ENCODE results near the gene YWHAB. TPM values are rescaled to one million over a fixed set of nuclear protein-coding genes. Genes with fewer than 3 reads are reported as not detected.

YWHAB gene
- total RNA-seq, 1 experiment from 2014 or later: 224 TPM

DNA sequence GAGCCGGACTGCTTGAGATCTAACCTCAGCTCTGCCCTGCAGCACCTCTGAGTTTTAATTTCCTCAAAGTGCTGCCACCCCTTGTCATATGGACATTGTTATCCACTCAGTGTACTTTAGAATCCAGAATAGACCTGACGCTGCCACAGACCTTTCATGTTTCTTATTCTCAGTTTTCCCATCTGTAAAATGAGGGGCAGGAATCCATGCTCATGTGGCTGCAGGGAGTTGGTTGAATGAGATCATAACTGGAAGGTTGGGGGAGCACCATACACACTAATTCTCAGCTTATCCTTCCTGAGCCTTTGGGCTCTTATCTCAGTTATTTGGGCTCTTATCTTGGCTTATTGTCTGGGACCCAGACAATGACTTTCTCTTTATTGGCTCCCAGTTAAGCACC, 26.7 kb downstream of the YWHAB start:
- Histone ChIP-seq H3K36me3 (ENCODE audit: insufficient read depth, low read length, poor library complexity, severe bottlenecking) (peaks cover 25% of the 10 kb centered on the region), H3K4me1 (ENCODE audit: insufficient read depth, low read length, poor library complexity, severe bottlenecking) (no peaks in the 10 kb centered on the region), H3K27me3 (replicated peaks; ENCODE audit: insufficient read depth, low read depth, low read length, poor library complexity) (no peaks in the 10 kb centered on the region), H3K27ac (ENCODE audit: low read depth, low read length, poor library complexity, severe bottlenecking) (no peak overlapping the region), H3K4me3 (ENCODE audit: low read depth, low read length, poor library complexity, severe bottlenecking) (no peak overlapping the region), H3K9me3 (ENCODE audit: low read depth, low read length, poor library complexity, severe bottlenecking) (no peaks in the 10 kb centered on the region)
- no peak for DNase-seq (ENCODE audit: low spot score)
- ChIA-PET CTCF (no interaction called here), POLR2A (ENCODE audit: low non-redundant PET) (no interaction called here)
- BruUV-seq (replicated peaks): no TSS peak
- TF ChIP-seq, protein P1, sequence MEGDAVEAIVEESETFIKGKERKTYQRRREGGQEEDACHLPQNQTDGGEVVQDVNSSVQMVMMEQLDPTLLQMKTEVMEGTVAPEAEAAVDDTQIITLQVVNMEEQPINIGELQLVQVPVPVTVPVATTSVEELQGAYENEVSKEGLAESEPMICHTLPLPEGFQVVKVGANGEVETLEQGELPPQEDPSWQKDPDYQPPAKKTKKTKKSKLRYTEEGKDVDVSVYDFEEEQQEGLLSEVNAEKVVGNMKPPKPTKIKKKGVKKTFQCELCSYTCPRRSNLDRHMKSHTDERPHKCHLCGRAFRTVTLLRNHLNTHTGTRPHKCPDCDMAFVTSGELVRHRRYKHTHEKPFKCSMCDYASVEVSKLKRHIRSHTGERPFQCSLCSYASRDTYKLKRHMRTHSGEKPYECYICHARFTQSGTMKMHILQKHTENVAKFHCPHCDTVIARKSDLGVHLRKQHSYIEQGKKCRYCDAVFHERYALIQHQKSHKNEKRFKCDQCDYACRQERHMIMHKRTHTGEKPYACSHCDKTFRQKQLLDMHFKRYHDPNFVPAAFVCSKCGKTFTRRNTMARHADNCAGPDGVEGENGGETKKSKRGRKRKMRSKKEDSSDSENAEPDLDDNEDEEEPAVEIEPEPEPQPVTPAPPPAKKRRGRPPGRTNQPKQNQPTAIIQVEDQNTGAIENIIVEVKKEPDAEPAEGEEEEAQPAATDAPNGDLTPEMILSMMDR (conservative IDR thresholded peaks at IDR 0.05; ENCODE audit: low read depth, low read length): no peak
- TF ChIP-seq EZH2 (IDR thresholded peaks at IDR 0.05; ENCODE audit: borderline replicate concordance, low read depth, low read length, poor library complexity, severe bottlenecking): no peak
- intact Hi-C loops (cut with micrococcal nuclease; ENCODE audit: unreplicated experiment): no loop called here

DNA sequence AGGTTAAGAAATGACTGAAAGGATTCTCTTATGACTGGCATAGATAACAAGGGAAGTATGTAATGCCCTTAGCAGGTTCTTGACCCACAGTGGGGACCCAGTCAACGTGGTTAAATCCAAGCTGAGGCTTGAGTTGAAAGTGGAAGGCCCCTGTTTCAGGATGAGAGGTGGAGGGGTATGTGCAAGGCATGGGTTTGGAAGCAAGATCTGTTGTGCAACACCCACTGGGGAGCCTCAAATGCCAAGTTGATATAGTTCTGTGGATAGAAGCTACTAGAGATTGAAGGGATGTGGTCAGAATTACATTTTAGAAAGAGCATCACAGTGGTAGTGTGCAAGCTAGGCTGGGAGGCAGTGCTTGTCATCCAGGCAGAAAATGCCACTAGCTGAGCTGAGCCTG, 29.4 kb downstream of the YWHAB start:
- Histone ChIP-seq H3K27ac (ENCODE audit: low read depth, low read length, poor library complexity, severe bottlenecking) (no peak overlapping the region), H3K27me3 (replicated peaks; ENCODE audit: insufficient read depth, low read depth, low read length, poor library complexity) (no peaks in the 10 kb centered on the region), H3K36me3 (ENCODE audit: insufficient read depth, low read length, poor library complexity, severe bottlenecking) (peaks cover 28% of the 10 kb centered on the region), H3K4me1 (ENCODE audit: insufficient read depth, low read length, poor library complexity, severe bottlenecking) (no peaks in the 10 kb centered on the region), H3K9me3 (ENCODE audit: low read depth, low read length, poor library complexity, severe bottlenecking) (no peaks in the 10 kb centered on the region), H3K4me3 (ENCODE audit: low read depth, low read length, poor library complexity, severe bottlenecking) (no peak overlapping the region)
- no peak for DNase-seq (ENCODE audit: low spot score)
- no peak for TF ChIP-seq EZH2 (IDR thresholded peaks at IDR 0.05; ENCODE audit: borderline replicate concordance, low read depth, low read length, poor library complexity, severe bottlenecking)
- TF ChIP-seq, protein P1 (conservative IDR thresholded peaks at IDR 0.05; ENCODE audit: low read depth, low read length): no peak
- ChIA-PET CTCF (no interaction called here), POLR2A (ENCODE audit: low non-redundant PET) (no interaction called here)
- BruUV-seq (replicated peaks): no TSS peak
- intact Hi-C loops (cut with micrococcal nuclease; ENCODE audit: unreplicated experiment): no loop called here

DNA sequence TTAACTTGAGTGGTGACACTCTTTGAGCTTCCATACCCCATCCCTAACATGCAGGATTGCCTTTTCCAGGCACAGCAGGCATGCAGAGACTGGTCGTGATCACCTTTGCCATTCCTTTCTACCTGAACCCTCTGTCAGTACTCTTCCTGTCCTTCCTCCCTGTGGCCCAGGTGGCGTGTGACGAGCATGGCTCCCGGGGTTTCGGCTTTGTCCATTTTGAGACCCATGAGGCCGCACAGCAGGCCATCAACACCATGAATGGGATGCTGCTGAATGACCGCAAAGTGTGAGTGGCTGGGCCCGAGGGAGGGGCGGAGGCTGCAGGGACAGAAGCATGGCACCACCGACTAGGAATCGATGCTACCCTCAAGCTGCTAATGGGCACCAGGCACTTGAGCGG, 31.1 kb downstream of the YWHAB start:
- no peaks in the 10 kb centered on the region for H3K27me3 ChIP-seq (replicated peaks; ENCODE audit: insufficient read depth, low read depth, low read length, poor library complexity)
- no TSS peak for BruUV-seq (replicated peaks)
- no peak overlapping the region for H3K27ac ChIP-seq (ENCODE audit: low read depth, low read length, poor library complexity, severe bottlenecking)
- no peak overlapping the region for H3K4me3 ChIP-seq (ENCODE audit: low read depth, low read length, poor library complexity, severe bottlenecking)
- no peaks in the 10 kb centered on the region for H3K4me1 ChIP-seq (ENCODE audit: insufficient read depth, low read length, poor library complexity, severe bottlenecking)
- H3K9me3 ChIP-seq (ENCODE audit: low read depth, low read length, poor library complexity, severe bottlenecking): no peaks in the 10 kb centered on the region
- ChIA-PET POLR2A (ENCODE audit: low non-redundant PET) (no interaction called here), CTCF (no interaction called here)
- H3K36me3 ChIP-seq (ENCODE audit: insufficient read depth, low read length, poor library complexity, severe bottlenecking): peaks cover 28% of the 10 kb centered on the region
- no peak for DNase-seq (ENCODE audit: low spot score)
- TF ChIP-seq EZH2 (IDR thresholded peaks at IDR 0.05; ENCODE audit: borderline replicate concordance, low read depth, low read length, poor library complexity, severe bottlenecking): no peak
- TF ChIP-seq, protein P1 (conservative IDR thresholded peaks at IDR 0.05; ENCODE audit: low read depth, low read length): no peak
- intact Hi-C loops (cut with micrococcal nuclease; ENCODE audit: unreplicated experiment): no loop called here
